ENCODE data around the gene TNFSF9.

Gene TNFSF9

DNA sequence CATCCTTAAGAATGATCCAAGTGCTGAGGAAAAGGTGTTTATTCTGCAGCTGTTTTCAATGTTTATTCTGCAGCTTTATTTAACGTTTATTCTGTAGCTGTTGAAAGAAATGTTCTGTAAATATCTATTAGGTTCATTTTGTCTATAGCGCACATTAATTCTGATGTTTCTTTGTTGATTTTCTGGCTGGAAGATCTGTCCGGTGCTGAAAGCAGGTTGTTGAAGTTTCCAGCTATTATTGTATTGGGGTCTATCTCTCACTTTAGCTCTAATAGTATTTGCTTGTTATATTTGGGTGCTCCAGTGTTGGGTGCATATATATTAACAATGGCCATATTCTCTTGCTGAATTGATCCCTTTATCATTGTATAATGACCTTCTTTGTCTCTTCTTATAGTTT, 39.9 kb downstream of the TNFSF9 start:
- DNase-seq (ENCODE audit: extremely low read depth, low read depth) = no peak
- TF ChIP-seq, protein P1, sequence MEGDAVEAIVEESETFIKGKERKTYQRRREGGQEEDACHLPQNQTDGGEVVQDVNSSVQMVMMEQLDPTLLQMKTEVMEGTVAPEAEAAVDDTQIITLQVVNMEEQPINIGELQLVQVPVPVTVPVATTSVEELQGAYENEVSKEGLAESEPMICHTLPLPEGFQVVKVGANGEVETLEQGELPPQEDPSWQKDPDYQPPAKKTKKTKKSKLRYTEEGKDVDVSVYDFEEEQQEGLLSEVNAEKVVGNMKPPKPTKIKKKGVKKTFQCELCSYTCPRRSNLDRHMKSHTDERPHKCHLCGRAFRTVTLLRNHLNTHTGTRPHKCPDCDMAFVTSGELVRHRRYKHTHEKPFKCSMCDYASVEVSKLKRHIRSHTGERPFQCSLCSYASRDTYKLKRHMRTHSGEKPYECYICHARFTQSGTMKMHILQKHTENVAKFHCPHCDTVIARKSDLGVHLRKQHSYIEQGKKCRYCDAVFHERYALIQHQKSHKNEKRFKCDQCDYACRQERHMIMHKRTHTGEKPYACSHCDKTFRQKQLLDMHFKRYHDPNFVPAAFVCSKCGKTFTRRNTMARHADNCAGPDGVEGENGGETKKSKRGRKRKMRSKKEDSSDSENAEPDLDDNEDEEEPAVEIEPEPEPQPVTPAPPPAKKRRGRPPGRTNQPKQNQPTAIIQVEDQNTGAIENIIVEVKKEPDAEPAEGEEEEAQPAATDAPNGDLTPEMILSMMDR (IDR thresholded peaks at IDR 0.05; ENCODE audit: low read depth, low read length) = no peak

DNA sequence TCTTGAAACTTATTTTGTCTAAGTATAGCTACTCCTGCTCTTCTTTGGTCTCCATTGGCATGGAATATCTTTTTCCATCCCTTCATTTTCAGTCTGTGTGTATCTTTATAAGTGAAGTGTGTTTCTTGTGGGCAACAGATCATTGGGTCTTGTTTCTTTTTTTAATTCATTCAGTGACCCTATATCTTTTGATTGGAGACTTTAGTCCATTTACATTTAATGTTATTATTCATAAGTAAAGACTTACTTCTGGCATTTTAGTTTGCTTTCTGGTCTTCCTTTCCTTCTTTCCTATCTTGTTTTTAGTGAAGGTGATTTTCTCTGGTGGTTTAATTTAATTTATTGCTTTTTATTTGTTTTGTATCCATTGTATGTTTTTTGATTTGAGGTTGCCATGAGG, 40.3 kb downstream of the TNFSF9 start:
- DNase-seq (ENCODE audit: extremely low read depth, low read depth) = no peak
- TF ChIP-seq, protein P1 (IDR thresholded peaks at IDR 0.05; ENCODE audit: low read depth, low read length) = no peak

- TF ChIP-seq, protein P1 (IDR thresholded peaks at IDR 0.05; ENCODE audit: low read depth, low read length) = no peak
Observed at GRCh38 chr19:6572217-6572616, 41.4 kb downstream of the TNFSF9 start.

GRCh38 chr19:6573350-6573749, 42.5 kb downstream of the TNFSF9 start:
- DNase-seq (ENCODE audit: extremely low read depth, low read depth) = no peak
- TF ChIP-seq, protein P1 (IDR thresholded peaks at IDR 0.05; ENCODE audit: low read depth, low read length) = no peak

More at GRCh38 chr19:6572217-6572616, 41.4 kb downstream of the TNFSF9 start:
- no peak for DNase-seq (ENCODE audit: extremely low read depth, low read depth)

DNA sequence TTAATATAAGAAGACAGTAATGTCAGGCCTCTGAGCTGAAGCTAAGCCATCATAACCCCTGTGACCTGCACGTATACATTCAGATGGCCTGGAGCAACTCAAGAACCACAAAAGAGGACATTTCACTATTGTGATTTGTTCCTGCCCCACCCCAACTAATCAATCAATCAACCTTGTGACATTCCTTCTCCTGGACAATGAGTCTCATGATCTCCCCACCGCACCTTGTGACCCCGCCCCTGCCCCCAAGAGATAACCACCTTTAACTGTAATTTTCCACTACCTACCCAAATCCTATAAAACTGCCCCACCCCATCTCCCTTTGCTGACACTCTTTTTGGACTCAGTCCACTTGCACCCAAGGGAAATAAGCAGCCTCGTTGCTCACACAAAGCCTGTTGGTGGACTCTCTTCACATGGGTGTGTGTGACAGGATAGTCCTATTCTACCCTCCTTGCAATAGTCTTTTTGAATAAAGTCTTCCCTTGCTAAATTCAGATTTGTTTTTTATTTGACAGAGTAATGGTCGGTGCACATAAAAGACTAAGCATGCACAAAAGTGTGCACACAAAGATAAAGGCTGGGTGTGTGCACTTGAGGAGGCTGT, 46.1 kb downstream of the TNFSF9 start:
- no peak for DNase-seq (ENCODE audit: extremely low read depth, low read depth)
- TF ChIP-seq, protein P1 (IDR thresholded peaks at IDR 0.05; ENCODE audit: low read depth, low read length) = no peak

DNA sequence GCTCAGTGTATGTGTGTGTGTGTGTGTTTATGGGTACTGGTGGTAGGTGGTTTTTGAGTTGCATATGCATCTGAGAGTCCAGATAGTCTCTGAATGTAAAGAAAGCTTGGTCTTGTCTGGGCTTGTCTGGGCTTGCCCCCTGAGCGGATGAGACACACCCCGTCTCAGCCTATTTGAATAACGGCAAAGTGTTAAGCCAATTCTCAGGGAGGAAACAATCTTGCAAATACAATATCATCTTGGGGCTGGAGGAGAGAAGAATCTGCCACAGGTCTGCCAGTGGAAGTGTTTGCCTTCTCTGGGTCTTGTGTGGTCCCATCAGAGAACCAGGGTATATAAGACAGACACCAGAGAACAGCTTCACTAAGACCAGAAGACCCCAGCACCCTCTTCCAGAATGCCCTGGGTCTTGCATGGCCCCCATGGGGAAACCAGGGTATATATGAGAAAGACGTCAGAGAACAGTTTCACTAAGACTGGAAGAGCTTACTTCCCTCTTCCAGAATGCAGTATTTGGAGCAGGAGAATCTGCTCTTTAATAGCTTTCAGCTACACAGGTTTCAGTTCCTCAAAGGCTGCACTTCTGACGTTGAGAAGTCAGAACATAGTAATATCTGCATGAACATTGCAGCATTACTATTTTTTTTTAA, 46.8 kb downstream of the TNFSF9 start:
- TF ChIP-seq, protein P1 (IDR thresholded peaks at IDR 0.05; ENCODE audit: low read depth, low read length) = no peak
- no peak for DNase-seq (ENCODE audit: extremely low read depth, low read depth)

GRCh38 chr19:6579450-6580178, 48.8 kb downstream of the TNFSF9 start:
- TF ChIP-seq, protein P1 (IDR thresholded peaks at IDR 0.05; ENCODE audit: low read depth, low read length) = no peak
- no peak for DNase-seq (ENCODE audit: extremely low read depth, low read depth)

All from AG09319 (cell line).